ENCODE data around the gene RB1. TPM values are rescaled to one million over a fixed set of nuclear protein-coding genes. Genes with fewer than 3 reads are reported as not detected.
"Not testable (repeated sequence)": the region's sequence is repeated elsewhere in the genome, so short reads cannot be mapped to it uniquely, and the experiment has no call there.

RB1 gene
- polyA plus RNA-seq, 2 of the 4 experiments (the other 2 are of a cell fraction): 17.7 to 22.2 TPM

DNA sequence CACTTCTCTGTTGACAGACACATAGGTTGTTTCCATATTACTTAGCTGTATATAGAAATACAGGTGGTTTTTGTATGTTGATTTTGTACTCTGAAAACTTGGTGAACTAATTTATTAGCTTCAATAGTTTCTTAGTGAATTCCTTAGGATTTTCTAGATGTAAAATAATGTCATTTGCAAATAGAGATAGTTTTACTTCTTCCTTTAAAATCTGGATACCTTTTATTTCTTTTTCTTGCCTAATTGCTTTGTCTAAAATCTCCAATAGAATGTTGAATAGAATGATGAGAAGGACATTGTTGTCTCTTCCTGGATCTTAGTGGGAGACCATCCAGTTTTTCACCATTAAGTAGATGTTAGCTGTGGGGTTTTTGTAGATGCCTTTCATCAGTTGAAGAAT, 18.7 kb downstream of the RB1 start:
- no peak for ATAC-seq
- TF ChIP-seq SMC3 (IDR thresholded peaks at IDR 0.05) (no peak), EP300 (IDR thresholded peaks at IDR 0.05) (no peak), POLR2AphosphoS2 (conservative IDR thresholded peaks at IDR 0.05; ENCODE audit: low read length) (no peak)
- TF ChIP-seq, protein P1, sequence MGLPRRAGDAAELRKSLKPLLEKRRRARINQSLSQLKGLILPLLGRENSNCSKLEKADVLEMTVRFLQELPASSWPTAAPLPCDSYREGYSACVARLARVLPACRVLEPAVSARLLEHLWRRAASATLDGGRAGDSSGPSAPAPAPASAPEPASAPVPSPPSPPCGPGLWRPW (IDR thresholded peaks at IDR 0.05): no peak
- H3K4me3 ChIP-seq: no peak overlapping the region
- no peak overlapping the region for H3K27ac ChIP-seq
- POLR2A ChIA-PET: no interaction called here
- no peaks in the 10 kb centered on the region for H3K4me1 ChIP-seq
- CTCF ChIA-PET: no interaction called here
- no peak for DNase-seq (ENCODE audit: low read depth in 1 of 2, low spot score in 1 of 2)
- FAIRE-seq: no peak
- H3K9me3 ChIP-seq: peaks cover 2% of the 10 kb centered on the region; the same call in 1 of the 3 replicates
- no peak overlapping the region for H3K4me2 ChIP-seq

DNA sequence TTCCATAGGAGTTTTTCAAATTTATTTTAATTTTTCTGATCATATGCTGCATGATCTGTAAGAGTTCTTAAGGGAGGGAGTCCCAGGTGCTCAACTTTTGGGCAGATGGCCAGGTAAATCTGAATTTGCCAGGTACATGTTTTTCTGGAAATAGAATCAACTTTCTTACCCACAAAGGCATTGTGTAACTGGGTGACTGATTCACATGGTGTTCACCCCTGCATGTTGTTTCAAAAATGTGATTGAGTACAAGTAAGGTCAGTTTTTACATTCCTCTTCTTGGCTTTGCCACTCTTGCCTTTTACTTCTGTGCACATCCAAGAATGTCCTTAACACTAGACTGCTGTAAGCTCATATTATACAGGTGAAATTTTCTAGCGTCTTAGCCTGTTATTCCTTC, 30.4 kb downstream of the RB1 start:
- Histone ChIP-seq H3K4me2 (no peak overlapping the region), H3K4me1 (no peaks in the 10 kb centered on the region), H3K4me3 (no peak overlapping the region), H3K9me3 (no peaks in the 10 kb centered on the region), H3K27ac (no peak overlapping the region)
- no peak for ATAC-seq
- WGBS (ENCODE audit: missing lambda C conversion rate): 82% methylated on average over 1 of the region's 1 CpG
- no peak for FAIRE-seq
- no peak for TF ChIP-seq ZFP36 (IDR thresholded peaks at IDR 0.05; ENCODE audit: borderline replicate concordance, partially characterized antibody)
- TF ChIP-seq MAZ (IDR thresholded peaks at IDR 0.05; ENCODE audit: borderline replicate concordance, low read depth, low read length): no peak
- no peak for TF ChIP-seq BHLHE40 (IDR thresholded peaks at IDR 0.05; ENCODE audit: low read depth, low read length)
- no peak for TF ChIP-seq ESRRA (IDR thresholded peaks at IDR 0.05; ENCODE audit: borderline replicate concordance, low read length)
- TF ChIP-seq HEYL (CRISPR knock-in tag; IDR thresholded peaks at IDR 0.05): no peak
- TF ChIP-seq HOXB5 (CRISPR knock-in tag; IDR thresholded peaks at IDR 0.05): no peak
- TF ChIP-seq, protein P2, sequence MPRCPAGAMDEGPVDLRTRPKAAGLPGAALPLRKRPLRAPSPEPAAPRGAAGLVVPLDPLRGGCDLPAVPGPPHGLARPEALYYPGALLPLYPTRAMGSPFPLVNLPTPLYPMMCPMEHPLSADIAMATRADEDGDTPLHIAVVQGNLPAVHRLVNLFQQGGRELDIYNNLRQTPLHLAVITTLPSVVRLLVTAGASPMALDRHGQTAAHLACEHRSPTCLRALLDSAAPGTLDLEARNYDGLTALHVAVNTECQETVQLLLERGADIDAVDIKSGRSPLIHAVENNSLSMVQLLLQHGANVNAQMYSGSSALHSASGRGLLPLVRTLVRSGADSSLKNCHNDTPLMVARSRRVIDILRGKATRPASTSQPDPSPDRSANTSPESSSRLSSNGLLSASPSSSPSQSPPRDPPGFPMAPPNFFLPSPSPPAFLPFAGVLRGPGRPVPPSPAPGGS (IDR thresholded peaks at IDR 0.05): no peak
- CTCF ChIA-PET: interaction anchor here (0.7 to 5.0 kb wide), 7 partner anchors 240 to 565 kb away, joined by 3 to 56 read pairs (median 3); partner anchors contain the start of gene NUDT15
- POLR2A ChIA-PET: no interaction called here
- no peak for DNase-seq (ENCODE audit: low read depth in 1 of 2, low spot score in 1 of 2)

DNA sequence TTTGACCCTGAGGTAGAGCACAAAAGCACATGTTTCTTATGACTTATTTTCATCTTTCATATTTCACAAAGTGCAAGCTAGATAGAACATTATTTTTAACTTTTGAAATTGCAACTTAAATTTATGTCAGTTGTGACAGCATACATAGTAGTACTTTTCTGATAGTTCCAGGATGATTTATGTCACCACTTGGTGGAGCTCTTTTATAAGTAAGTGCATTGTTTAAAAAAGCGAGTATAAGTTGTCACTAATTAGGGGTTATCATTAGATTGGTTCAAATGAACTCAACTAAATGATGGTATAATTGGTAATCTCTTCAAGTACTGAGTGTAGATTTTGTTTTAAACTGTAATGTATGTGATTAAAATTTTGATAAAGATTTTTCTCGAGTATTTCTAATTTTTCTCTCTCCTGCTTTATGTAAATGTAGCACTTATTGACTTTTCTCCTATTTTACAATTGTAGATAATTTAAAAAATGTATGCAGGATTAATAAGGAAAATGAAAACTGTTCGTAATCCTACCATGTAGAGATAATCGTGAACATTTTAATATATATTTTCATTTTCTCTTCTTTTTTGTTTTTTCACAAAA, 31.1 kb downstream of the RB1 start:
- Histone ChIP-seq H3K4me2 (no peak overlapping the region), H3K27ac (no peak overlapping the region), H3K4me1 (no peaks in the 10 kb centered on the region), H3K9me3 (no peaks in the 10 kb centered on the region), H3K4me3 (no peak overlapping the region)
- TF ChIP-seq, protein P3, sequence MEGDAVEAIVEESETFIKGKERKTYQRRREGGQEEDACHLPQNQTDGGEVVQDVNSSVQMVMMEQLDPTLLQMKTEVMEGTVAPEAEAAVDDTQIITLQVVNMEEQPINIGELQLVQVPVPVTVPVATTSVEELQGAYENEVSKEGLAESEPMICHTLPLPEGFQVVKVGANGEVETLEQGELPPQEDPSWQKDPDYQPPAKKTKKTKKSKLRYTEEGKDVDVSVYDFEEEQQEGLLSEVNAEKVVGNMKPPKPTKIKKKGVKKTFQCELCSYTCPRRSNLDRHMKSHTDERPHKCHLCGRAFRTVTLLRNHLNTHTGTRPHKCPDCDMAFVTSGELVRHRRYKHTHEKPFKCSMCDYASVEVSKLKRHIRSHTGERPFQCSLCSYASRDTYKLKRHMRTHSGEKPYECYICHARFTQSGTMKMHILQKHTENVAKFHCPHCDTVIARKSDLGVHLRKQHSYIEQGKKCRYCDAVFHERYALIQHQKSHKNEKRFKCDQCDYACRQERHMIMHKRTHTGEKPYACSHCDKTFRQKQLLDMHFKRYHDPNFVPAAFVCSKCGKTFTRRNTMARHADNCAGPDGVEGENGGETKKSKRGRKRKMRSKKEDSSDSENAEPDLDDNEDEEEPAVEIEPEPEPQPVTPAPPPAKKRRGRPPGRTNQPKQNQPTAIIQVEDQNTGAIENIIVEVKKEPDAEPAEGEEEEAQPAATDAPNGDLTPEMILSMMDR (IDR thresholded peaks at IDR 0.05): peak; percentile 49
- TF ChIP-seq, protein P4, sequence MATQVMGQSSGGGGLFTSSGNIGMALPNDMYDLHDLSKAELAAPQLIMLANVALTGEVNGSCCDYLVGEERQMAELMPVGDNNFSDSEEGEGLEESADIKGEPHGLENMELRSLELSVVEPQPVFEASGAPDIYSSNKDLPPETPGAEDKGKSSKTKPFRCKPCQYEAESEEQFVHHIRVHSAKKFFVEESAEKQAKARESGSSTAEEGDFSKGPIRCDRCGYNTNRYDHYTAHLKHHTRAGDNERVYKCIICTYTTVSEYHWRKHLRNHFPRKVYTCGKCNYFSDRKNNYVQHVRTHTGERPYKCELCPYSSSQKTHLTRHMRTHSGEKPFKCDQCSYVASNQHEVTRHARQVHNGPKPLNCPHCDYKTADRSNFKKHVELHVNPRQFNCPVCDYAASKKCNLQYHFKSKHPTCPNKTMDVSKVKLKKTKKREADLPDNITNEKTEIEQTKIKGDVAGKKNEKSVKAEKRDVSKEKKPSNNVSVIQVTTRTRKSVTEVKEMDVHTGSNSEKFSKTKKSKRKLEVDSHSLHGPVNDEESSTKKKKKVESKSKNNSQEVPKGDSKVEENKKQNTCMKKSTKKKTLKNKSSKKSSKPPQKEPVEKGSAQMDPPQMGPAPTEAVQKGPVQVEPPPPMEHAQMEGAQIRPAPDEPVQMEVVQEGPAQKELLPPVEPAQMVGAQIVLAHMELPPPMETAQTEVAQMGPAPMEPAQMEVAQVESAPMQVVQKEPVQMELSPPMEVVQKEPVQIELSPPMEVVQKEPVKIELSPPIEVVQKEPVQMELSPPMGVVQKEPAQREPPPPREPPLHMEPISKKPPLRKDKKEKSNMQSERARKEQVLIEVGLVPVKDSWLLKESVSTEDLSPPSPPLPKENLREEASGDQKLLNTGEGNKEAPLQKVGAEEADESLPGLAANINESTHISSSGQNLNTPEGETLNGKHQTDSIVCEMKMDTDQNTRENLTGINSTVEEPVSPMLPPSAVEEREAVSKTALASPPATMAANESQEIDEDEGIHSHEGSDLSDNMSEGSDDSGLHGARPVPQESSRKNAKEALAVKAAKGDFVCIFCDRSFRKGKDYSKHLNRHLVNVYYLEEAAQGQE (IDR thresholded peaks at IDR 0.05): no peak
- TF ChIP-seq RAD21 (conservative IDR thresholded peaks at IDR 0.05 in 1 of 2, IDR thresholded peaks at IDR 0.05 in 1 of 2) (peak; percentile 70 to 71), SMC3 (IDR thresholded peaks at IDR 0.05) (peak; percentile 60)
- peak in 1 of 2 experiments; percentile 56; a peak in 1 of 6 replicates for ATAC-seq
- DNase-seq (ENCODE audit: low read depth in 1 of 2, low spot score in 1 of 2): peak; percentile 0 to 17
- FAIRE-seq: no peak
- POLR2A ChIA-PET: no interaction called here
- CTCF ChIA-PET: interaction anchor here (0.8 to 5.0 kb wide), 5 partner anchors 69 to 437 kb away, joined by 3 to 56 read pairs (median 4); no protein-coding TSS in a partner anchor
- 63% methylated on average over 4 of the region's 4 CpGs for WGBS (ENCODE audit: missing lambda C conversion rate)

DNA sequence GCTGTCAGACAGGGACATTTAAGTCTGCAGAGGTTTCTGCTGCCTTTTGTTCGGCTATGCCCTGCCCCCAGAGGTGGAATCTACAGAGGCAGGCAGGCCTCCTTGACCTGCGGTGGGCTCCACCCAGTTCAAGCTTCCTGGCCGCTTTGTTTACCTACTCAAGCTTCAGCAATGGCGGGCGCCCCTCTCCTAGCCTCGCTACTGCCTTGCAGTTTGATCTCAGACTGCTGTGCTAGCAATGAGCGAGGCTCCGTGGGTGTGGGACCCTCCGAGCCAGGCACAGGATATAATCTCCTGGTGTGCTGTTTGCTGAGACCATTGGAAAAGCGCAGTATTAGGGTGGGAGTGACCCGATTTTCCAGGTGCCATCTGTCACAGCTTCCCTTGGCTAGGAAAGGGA, 35.6 kb downstream of the RB1 start:
- H3K4me1 ChIP-seq; H3K27ac ChIP-seq; ATAC-seq; DNase-seq (ENCODE audit: low read depth in 1 of 2, low spot score in 1 of 2); H3K9me3 ChIP-seq; POLR2A ChIA-PET; FAIRE-seq; H3K4me2 ChIP-seq; H3K4me3 ChIP-seq: not testable (repeated sequence)
- CTCF ChIA-PET: interaction anchor here (2.0 kb wide), 1 partner anchor 241 kb away, joined by 5 read pairs; no protein-coding TSS in a partner anchor
- WGBS (ENCODE audit: missing lambda C conversion rate): 97% methylated on average over 7 of the region's 11 CpGs

Measured in A549 (cell line).